Mesenchymal stem cell (in vitro differentiated cells and primary cell): ENCODE measurements around the gene BSG.

Source experiments
- DNase-seq: peaks from one replicate; pipeline ENCODE4 v3.0.0-alpha.2; 2013
- H2AFZ ChIP-seq: one replicate; pipeline ENCODE4 v1.6.1; 2013; ENCODE audit warnings: low read depth, mild to moderate bottlenecking, control low read depth, inconsistent platforms, low read length, moderate library complexity
- H2AK5ac ChIP-seq: 2 replicates; pipeline ENCODE4 v1.6.1; 2013; ENCODE audit warnings: low read length, moderate library complexity, mild to moderate bottlenecking, inconsistent platforms; ENCODE audit not compliant: severe bottlenecking
- H2BK120ac ChIP-seq: one replicate; pipeline ENCODE4 v1.6.1; 2013; ENCODE audit warnings: low read depth, mild to moderate bottlenecking, inconsistent platforms, low read length, moderate library complexity
- H2BK12ac ChIP-seq, 2 experiments: one replicate each; pipeline ENCODE4 v1.6.1; 2013; ENCODE audit warnings: inconsistent platforms in 2 of 2, low read length in 2 of 2, mild to moderate bottlenecking in 2 of 2, moderate library complexity in 2 of 2, control low read depth in 1 of 2
- H2BK15ac ChIP-seq: one replicate; pipeline ENCODE4 v1.6.1; 2013; ENCODE audit warnings: mild to moderate bottlenecking, low read depth, inconsistent platforms; ENCODE audit not compliant: poor library complexity, severe bottlenecking
- H2BK5ac ChIP-seq: 2 replicates; pipeline ENCODE4 v1.6.1; 2013; ENCODE audit warnings: low read depth, mild to moderate bottlenecking, low read length, control low read depth, inconsistent platforms; ENCODE audit not compliant: poor library complexity, severe bottlenecking
- H3K14ac ChIP-seq, 2 experiments: one replicate each; pipeline ENCODE4 v1.6.1; 2013; ENCODE audit warnings: inconsistent platforms in 2 of 2, low read length in 2 of 2, control low read depth in 1 of 2, mild to moderate bottlenecking in 1 of 2, moderate library complexity in 1 of 2
- H3K18ac ChIP-seq, 2 experiments: one replicate each; pipeline ENCODE4 v1.6.1; 2013; ENCODE audit warnings: inconsistent platforms in 2 of 2, low read length in 2 of 2, control low read depth in 1 of 2, low read depth in 1 of 2, mild to moderate bottlenecking in 1 of 2
- H3K23ac ChIP-seq, 2 experiments: one replicate each; pipeline ENCODE4 v1.6.1; 2013; ENCODE audit warnings: inconsistent platforms in 2 of 2, low read length in 2 of 2, mild to moderate bottlenecking in 2 of 2, moderate library complexity in 2 of 2, control low read depth in 1 of 2
- H3K27ac ChIP-seq: 2 replicates; pipeline ENCODE4 v1.5.1; 2013; ENCODE audit warnings: mild to moderate bottlenecking, moderate library complexity, low read length, control low read depth, inconsistent platforms; ENCODE audit not compliant: poor library complexity, severe bottlenecking
- H3K27me3 ChIP-seq, 2 experiments: 2 replicates each; pipeline versions ENCODE4 v1.6.1 to v1.7.0; 2013; ENCODE audit warnings: low read length in 2 of 2, mild to moderate bottlenecking in 2 of 2, moderate library complexity in 2 of 2, control low read depth in 1 of 2, inconsistent platforms in 1 of 2; ENCODE audit not compliant: control insufficient read depth in 1 of 2, insufficient read depth in 1 of 2
- H3K36me3 ChIP-seq, 2 experiments: 2 replicates each; pipeline versions ENCODE4 v1.6.1 to v1.7.0; 2013; ENCODE audit warnings: low read length in 2 of 2, control low read depth in 1 of 2, inconsistent platforms in 1 of 2, low read depth in 1 of 2, mild to moderate bottlenecking in 1 of 2; ENCODE audit not compliant: insufficient read depth in 2 of 2, control insufficient read depth in 1 of 2
- H3K4ac ChIP-seq, 2 experiments: one replicate each; pipeline ENCODE4 v1.6.1; 2013; ENCODE audit warnings: inconsistent platforms in 2 of 2, low read length in 2 of 2, mild to moderate bottlenecking in 2 of 2, moderate library complexity in 2 of 2, control low read depth in 1 of 2, low read depth in 1 of 2
- H3K4me1 ChIP-seq: 2 replicates; pipeline ENCODE4 v1.6.1; 2013; ENCODE audit warnings: low read depth, low read length, control low read depth; ENCODE audit not compliant: control insufficient read depth, insufficient read depth
- H3K4me2 ChIP-seq: 2 replicates; pipeline ENCODE4 v1.6.1; 2013; ENCODE audit warnings: low read length, mild to moderate bottlenecking, inconsistent platforms; ENCODE audit not compliant: poor library complexity, severe bottlenecking
- H3K4me3 ChIP-seq, 2 experiments: 2 replicates each; pipeline versions ENCODE4 v1.5.1 to v1.7.0; 2013; ENCODE audit warnings: low read length in 2 of 2, mild to moderate bottlenecking in 2 of 2, control low read depth in 1 of 2, low read depth in 1 of 2; ENCODE audit not compliant: insufficient read depth in 1 of 2
- H3K79me1 ChIP-seq: replicated peaks from 2 replicates; pipeline ENCODE4 v1.6.1; 2013; ENCODE audit warnings: mild to moderate bottlenecking, control low read depth, low read length, inconsistent platforms; ENCODE audit not compliant: poor library complexity, severe bottlenecking
- H3K9ac ChIP-seq: 2 replicates; pipeline ENCODE4 v1.7.0; 2013; ENCODE audit warnings: mild to moderate bottlenecking, low read length, moderate library complexity
- H3K9me3 ChIP-seq: 2 replicates; pipeline ENCODE4 v1.7.0; 2013; ENCODE audit warnings: mild to moderate bottlenecking, low read length; ENCODE audit not compliant: control insufficient read depth
- H4K8ac ChIP-seq: one replicate; pipeline ENCODE4 v1.6.1; 2013; ENCODE audit warnings: inconsistent platforms, mild to moderate bottlenecking, low read length, moderate library complexity
- H4K91ac ChIP-seq: one replicate; pipeline ENCODE4 v1.6.1; 2013; ENCODE audit warnings: mild to moderate bottlenecking, low read length, inconsistent platforms
- WGBS: methylation state at CpG from one replicate; pipeline ENCODE4 v1.1.7; 2013; ENCODE audit warnings: mixed read lengths; 5-methylcytosine and 5-hydroxymethylcytosine counted together

BSG gene

DNA sequence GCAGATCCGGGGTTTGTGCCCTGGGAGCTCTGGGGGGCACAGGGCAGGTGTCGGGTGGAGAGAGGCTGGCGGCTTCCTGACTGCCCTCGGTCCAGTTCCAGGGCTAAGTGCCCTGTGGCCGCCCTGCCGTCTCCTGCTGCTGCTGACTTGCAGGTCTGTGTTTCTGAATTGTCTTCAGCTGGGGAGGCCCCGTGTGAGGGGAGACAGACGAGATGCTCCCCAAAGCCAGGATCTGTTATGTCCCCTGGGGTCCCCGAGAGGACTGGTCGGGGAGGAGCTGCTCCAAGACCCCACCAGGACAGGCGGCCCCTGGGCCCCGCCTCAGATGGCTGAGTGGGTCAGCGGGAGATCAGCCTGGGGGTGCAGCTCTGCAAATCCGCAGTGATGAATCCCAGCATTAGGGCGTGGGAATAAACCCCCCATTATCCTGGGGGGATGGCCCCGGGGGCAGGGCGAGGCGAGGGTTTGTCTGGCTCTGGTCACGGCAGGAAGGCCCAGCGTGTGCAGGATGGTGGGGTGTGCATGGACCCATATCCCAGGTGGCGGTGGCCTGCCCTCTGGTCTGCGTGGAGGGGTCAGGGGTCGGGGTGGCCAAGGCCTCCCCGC, 22.0 kb downstream of the BSG start:
- Histone ChIP-seq H3K4me1 (peaks cover 24% of the 10 kb centered on the region), H3K23ac (no peak overlapping the region), H3K4ac (no peak overlapping the region), H2AK5ac (no peak overlapping the region), H3K4me2 (no peak overlapping the region), H3K18ac (no peak overlapping the region), H2BK15ac (no peak overlapping the region), H3K4me3 (no peak overlapping the region), H3K27ac (no peak overlapping the region), H2BK12ac (no peak overlapping the region), H4K91ac (no peak overlapping the region), H2AFZ (no peak overlapping the region), H3K9me3 (no peaks in the 10 kb centered on the region), H3K14ac (no peak overlapping the region), H2BK120ac (no peak overlapping the region), H3K9ac (no peak overlapping the region), H2BK5ac (no peak overlapping the region), H3K79me1 (peaks cover 19% of the 10 kb centered on the region), H3K27me3 (peaks cover 5 to 63% of the 10 kb centered on the region in 2 experiments), H4K8ac (no peak overlapping the region), H3K36me3 (no peaks in the 10 kb centered on the region)
- no peak for DNase-seq
- 79% methylated on average over 24 of the region's 24 CpGs for WGBS

DNA sequence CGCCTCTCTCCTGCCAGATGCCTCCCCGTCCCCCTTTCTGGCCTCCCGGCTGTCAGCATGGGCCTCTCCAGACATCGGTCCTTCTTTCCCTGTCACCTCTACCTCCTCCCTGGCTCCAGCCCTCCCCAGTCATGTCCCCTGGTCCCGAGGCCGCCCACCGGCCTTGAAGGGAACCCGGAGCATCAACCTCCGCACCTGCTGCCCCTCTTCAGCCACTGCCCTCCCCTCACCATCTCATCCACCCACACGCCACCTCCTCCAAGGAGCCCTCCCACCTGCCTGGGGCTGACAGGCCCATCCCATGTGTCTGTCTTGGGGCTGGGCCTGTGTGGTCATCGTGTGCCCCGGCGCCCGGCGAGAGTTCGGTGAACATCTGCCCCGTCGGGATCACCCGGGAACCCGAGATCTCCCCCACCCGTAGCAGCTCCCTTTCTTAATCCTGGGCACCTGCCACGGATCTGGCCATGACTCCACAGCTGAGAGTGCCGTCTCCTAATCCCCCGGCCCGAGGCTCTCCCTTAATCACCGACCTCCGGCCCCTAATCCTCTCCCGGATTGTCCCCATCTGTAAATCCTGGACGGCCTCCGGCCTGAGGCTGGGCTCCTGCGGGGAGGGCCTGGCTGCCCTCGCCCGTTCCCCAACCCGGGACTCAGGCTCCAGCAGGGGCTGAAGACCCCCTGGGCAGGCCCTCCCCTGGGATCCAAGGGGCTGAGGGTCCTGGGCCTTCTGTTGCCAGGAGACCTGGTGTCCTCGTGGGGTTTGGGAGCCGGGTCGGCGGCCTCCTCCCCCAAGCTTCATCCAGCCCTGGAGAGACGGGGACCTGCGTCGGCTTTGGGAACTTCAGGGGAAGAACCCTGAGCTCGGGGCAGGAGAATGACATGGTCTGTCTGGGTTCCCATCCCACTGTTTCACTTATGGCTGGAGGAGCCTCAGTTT, 23.2 kb downstream of the BSG start:
- no peak overlapping the region for H4K8ac ChIP-seq
- no peak overlapping the region for H3K14ac ChIP-seq
- WGBS = 85% methylated on average over 42 of the region's 42 CpGs
- H2BK120ac ChIP-seq = no peak overlapping the region
- H2BK5ac ChIP-seq = no peak overlapping the region
- H3K36me3 ChIP-seq = no peaks in the 10 kb centered on the region
- DNase-seq = no peak
- H3K18ac ChIP-seq = no peak overlapping the region
- H3K27me3 ChIP-seq = peaks cover 5 to 61% of the 10 kb centered on the region in 2 experiments
- H3K9ac ChIP-seq = no peak overlapping the region
- H3K4me3 ChIP-seq = no peak overlapping the region
- H4K91ac ChIP-seq = no peak overlapping the region
- no peak overlapping the region for H2BK12ac ChIP-seq
- H2AK5ac ChIP-seq = no peak overlapping the region
- no peak overlapping the region for H2BK15ac ChIP-seq
- H3K4me1 ChIP-seq = peaks cover 19% of the 10 kb centered on the region
- no peaks in the 10 kb centered on the region for H3K9me3 ChIP-seq
- no peak overlapping the region for H3K23ac ChIP-seq
- H3K27ac ChIP-seq = no peak overlapping the region
- no peak overlapping the region for H3K4ac ChIP-seq
- peaks cover 19% of the 10 kb centered on the region for H3K79me1 ChIP-seq
- no peak overlapping the region for H3K4me2 ChIP-seq
- no peak overlapping the region for H2AFZ ChIP-seq

DNA sequence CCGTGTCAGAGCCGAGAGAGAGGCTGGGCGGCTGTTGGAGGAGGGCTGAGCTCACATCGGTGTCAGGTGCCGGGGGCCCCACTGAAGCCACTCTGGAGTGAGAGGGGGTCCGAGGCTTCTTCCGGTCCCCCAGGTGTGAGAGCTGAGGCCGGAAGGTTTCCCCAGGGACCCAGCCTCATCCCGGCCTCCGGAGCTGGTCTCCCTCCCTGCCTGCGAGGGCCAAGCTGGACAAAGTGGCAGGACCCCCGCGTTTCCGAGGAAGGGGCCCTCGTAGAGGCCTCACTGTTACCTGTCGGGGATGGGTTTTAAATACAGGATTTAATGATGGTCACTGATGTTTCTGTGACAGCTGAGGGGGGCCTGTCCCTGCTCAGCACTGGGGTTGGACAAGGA, 23.9 kb downstream of the BSG start:
- peaks cover 3 to 56% of the 10 kb centered on the region in 2 experiments for H3K27me3 ChIP-seq
- no peak overlapping the region for H2AK5ac ChIP-seq
- no peak overlapping the region for H2AFZ ChIP-seq
- no peak for DNase-seq
- no peak overlapping the region for H2BK5ac ChIP-seq
- H3K36me3 ChIP-seq = peaks cover 0 to under 1% of the 10 kb centered on the region in 2 experiments
- H3K79me1 ChIP-seq = peaks cover 14% of the 10 kb centered on the region
- H3K27ac ChIP-seq = no peak overlapping the region
- WGBS = 86% methylated on average over 16 of the region's 16 CpGs
- H3K4me3 ChIP-seq = no peak overlapping the region
- no peak overlapping the region for H4K8ac ChIP-seq
- no peak overlapping the region for H3K9ac ChIP-seq
- H3K4me2 ChIP-seq = no peak overlapping the region
- no peak overlapping the region for H4K91ac ChIP-seq
- H3K9me3 ChIP-seq = no peaks in the 10 kb centered on the region
- no peak overlapping the region for H3K23ac ChIP-seq
- no peak overlapping the region for H3K18ac ChIP-seq
- H2BK120ac ChIP-seq = no peak overlapping the region
- no peak overlapping the region for H3K4ac ChIP-seq
- H3K14ac ChIP-seq = no peak overlapping the region
- no peak overlapping the region for H2BK12ac ChIP-seq
- H3K4me1 ChIP-seq = peaks cover 12% of the 10 kb centered on the region
- no peak overlapping the region for H2BK15ac ChIP-seq
